Choroid plexus epithelial cell (primary cell): ENCODE results near the gene TXNL4B.
"Not testable (repeated sequence)": the region's sequence is repeated elsewhere in the genome, so short reads cannot be mapped to it uniquely, and the experiment has no call there.

Experiments
- DNase-seq: peaks from one replicate; pipeline ENCODE4 v3.0.0-alpha.2; 2010; ENCODE audit warnings: low read depth
- H3K4me3 ChIP-seq: 2 replicates; pipeline ENCODE4 v1.5.1; 2011; ENCODE audit warnings: low read depth, mild to moderate bottlenecking, control low read depth, low read length, moderate library complexity
- CTCF ChIP-seq: conservative IDR thresholded peaks from 2 replicates; pipeline ENCODE4 v1.5.1; 2011; ENCODE audit warnings: low read depth, mild to moderate bottlenecking, control low read depth, inconsistent platforms, low read length, moderate library complexity

Gene TXNL4B

GRCh38 chr16:72094266-72094610 lies 818 bp upstream of the TXNL4B start:
- DNase-seq, result peak; percentile 14
- no peak for TF ChIP-seq CTCF
- H3K4me3 ChIP-seq, result peak overlapping the region; percentile 93

- TF ChIP-seq CTCF, result no peak
- DNase-seq, result peak; percentile 84
These were observed 480 bp downstream of the TXNL4B start for GRCh38 chr16:72092832-72093447.

GRCh38 chr16:72091217-72091616 lies 2.2 kb downstream of the TXNL4B start:
- no peak for DNase-seq
- no peak for TF ChIP-seq CTCF
- H3K4me3 ChIP-seq, result no peak overlapping the region

More at GRCh38 chr16:72092832-72093447, 480 bp downstream of the TXNL4B start:
- H3K4me3 ChIP-seq, result peak overlapping the region; percentile 93

- H3K4me3 ChIP-seq, result no peak overlapping the region
- no peak for TF ChIP-seq CTCF
- DNase-seq, result no peak
These were observed 8.4 kb downstream of the TXNL4B start for GRCh38 chr16:72085002-72085401.

- DNase-seq, result no peak
- no peak overlapping the region for H3K4me3 ChIP-seq
- no peak for TF ChIP-seq CTCF
These were observed 9.0 kb downstream of the TXNL4B start for GRCh38 chr16:72084445-72084844.

- TF ChIP-seq CTCF, result no peak
- no peak for DNase-seq
- no peak overlapping the region for H3K4me3 ChIP-seq
These were observed 9.5 kb downstream of the TXNL4B start for GRCh38 chr16:72083778-72084404.

- not testable (repeated sequence) for DNase-seq, H3K4me3 ChIP-seq
These were observed 16.3 kb downstream of the TXNL4B start for GRCh38 chr16:72076991-72077706.

- not testable (repeated sequence) for H3K4me3 ChIP-seq, DNase-seq
These were observed 18.4 kb downstream of the TXNL4B start for GRCh38 chr16:72075067-72075466.
